Activated CD4-positive, CD25-positive, alpha-beta regulatory T cell (primary cell): ENCODE measurements around the gene PRPF6.

Source experiments
- DNase-seq, 4 experiments: peaks; one replicate each; lab custom pipeline; 2025; lab: John Stamatoyannopoulos, UW

PRPF6 gene

DNA sequence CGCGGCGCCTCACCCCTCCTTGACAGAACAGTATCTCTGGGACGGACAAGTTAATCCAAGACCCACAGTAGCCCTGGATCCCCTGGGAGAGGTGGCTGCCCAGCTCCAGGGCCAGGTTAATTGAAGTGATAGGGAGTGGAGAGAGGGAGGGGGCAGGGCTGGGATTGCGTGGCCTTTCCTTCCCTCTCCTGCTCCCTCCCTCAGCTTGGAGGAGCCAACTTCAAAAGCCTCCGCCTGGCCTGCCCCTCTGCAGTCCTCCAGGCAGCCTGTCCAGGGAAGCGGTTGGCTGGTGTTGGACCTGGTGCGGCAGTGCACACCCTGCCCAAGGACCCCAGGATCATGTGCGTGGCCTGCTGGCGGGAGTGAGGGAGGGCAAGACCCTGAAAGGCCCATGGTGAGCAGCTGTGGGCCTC is 55.0 kb downstream of the PRPF6 start, which contains the start of gene C20orf204:
TSS of gene C20orf204 (plus strand) at position 250 of the 413 bp plus-strand sequence. CDS start at position 392, 142 bp downstream.
- DNase-seq: no peak

DNA sequence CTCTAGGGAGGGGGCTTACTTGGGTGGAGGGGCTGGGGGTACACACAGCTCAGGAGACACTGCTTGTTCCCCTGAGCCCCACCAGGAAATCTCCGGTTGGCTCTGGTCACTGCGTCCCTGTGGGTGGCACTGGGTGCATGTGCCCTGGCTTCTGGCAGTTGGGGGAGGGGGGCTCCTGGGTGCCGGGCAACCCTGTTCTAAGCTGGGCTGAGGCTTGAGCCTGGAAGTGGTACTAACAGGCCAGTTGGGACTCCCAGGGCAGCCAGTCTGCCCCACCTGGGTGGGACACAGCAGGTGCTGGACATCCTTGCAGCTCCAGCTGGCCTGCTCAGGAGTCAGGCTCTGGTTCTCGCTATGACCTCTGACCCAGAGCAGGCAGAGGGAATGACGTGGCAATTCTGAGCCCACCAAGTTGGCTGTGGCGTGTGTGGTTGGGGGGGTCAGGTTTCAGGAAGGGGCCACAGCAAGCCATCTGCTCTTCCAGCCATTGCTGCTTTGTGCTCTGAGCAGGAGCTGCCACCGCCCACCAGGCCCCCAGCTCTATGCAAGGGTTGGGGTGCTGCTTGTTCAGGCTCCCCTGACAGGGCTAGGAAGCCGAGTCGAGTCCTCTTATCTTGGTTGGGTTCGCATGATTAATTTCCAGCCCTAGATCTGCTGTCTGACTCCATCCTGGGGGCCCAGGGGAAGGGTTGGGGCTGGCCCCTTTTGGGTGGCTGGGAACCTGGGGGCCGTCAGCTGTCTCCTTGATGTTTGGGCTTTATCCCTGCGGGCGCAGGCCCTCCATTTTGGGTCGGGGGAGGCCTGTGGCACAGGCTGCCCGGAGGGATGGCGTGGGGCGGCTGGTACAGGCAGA is 55.6 kb downstream of the PRPF6 start:
- no peak for DNase-seq

GRCh38 chr20:64037199-64037497 is 56.2 kb downstream of the PRPF6 start:
- DNase-seq: no peak

DNA sequence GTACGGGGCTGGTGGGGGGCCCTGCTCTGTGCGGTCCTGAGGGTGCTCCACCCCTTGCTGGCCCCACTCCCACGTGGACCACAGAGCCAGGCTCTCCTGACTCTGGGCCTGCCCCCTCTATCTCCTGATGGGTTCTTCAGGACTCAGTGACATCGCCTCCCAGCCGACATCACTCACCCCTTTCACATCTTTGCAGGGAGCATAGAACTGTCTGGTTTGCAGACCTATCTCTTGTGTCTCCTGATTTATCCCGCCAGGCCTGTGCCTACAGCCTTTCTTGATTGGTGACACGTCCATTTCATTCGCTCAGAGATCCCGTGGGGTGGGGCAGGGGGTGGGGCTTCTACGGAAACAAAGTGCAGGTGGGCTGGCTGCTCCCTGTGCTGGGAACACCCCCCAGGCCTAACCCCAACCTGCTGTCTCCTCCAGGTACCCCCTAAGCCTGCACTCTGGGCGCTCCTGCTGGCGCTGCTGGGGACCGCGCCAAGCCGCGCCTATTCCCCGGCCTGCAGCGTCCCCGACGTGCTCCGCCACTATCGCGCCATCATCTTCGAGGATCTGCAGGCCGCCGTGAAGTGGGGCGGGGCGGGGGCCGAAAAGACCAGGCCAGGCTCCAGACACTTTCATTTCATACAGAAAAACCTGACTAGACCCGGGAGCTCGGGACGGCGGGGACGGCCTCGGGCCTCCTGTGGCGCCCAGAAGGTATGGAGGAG is 56.7 kb downstream of the PRPF6 start:
- no peak for DNase-seq

- no peak for DNase-seq
Measured at GRCh38 chr20:64038224-64038564, 57.3 kb downstream of the PRPF6 start.

DNA sequence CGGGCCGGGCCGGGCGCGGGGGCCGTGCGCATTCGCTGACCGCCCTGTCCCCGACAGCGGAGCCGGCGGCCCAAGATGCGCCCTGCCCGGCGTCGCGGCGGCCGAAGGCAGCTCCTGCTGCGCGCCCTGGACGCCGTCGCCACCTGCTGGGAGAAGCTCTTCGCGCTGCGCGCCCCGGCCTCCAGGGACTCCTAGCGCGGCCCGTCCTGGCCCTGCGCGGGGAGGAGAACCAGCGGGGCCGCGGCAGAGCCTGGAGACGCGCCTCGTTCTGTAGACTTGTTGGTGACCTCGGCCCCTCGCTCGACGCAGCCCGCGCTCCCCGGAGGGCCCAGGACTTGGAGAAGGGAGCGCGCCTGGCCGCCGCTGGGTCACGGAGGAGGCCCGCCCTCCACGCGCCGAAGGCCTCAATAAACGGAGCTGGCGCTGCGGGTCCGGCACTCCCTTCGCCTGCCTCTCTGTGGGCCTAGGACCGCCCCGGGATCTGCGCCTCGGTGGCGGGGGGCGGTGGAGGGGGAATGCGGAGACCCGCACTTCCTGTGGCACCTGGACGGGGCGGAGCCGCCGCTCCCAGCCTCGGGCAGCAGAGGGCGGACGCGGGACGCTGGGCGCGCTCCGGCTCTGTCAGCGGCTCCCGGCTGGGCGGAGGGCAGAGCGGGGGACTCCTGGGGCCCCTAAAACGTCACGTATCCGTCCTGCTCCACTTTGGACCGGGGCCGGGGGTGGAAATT is 57.8 kb downstream of the PRPF6 start:
- DNase-seq: peak; percentile 51 to 76 (median 67)

- DNase-seq: no peak
Measured at GRCh38 chr20:64039293-64040160, 58.6 kb downstream of the PRPF6 start.

DNA sequence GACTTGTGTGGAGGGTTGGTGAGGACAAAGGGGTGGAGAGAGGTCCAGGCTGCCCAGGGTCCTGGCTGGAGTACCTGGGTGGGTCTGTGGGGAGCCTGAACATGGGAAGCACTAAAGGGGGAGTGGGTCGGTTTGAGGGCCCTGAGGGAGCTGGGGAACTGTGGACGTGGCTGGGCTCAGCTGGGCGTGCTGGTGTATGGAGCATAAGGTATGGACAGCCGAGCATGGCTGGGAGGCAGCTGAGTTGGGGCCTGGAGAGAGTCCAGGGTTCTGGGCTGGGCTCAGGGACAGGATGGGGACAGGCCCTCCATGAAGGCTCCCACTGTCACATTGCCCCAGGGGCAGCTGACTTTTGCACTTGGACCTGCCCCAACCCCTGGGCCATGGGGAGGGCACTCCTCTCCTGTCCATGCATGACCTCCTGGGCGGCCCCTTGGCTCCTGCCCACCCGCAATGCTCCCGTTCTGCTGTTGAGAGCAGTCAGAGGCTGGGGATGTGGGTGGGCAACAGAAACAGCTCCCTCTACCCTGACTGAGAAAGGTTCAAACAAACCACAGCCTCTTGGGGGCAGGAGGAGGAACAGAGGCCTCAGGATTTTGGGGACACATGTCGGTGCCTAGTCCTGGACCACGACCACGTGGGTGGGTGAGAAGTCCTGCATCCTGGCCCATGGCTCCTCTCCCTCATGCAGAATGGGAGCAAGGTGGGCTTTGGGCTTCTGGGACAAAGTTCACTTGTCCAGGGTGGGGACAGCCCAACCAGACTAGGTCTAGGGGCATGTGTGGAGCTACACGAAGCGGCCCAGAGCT is 59.5 kb downstream of the PRPF6 start:
- no peak for DNase-seq

DNA sequence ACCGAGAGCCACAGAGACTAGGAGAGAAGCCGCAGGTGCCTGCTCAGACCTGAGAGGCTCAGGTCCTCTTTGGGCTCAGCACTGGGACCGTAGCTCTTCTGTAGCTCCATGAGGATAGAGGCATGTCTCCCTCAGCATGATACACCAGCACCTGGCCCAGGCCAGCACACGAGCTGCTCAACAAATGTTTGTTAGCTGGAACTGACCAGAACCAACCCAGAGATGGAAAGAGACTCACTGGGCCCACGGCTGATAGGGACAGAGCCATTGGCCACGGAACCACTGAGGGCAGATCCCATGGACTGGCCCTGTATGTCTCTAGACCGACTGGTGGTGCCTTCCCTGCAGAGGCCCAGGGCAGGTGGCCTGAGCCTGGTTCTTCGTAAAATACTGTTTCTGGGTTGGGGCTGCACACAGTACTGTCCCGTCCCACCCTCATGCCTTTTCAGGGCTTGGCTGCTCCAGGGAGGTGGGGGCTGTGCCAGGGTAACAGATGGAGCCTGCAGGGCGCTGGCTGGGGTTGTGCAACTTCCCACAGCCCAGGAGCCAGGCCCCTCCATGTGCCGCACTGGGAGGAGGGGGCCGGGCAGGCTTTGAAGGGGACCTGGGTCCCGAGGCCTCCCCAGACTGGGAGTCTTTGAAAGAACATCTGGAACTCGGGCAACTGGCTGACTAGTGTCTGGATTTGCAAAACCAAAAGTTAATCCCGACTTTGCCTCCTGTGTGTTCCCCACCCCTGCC is 60.3 kb downstream of the PRPF6 start:
- no peak for DNase-seq

- no peak for DNase-seq
Measured at GRCh38 chr20:64041781-64042053, 60.8 kb downstream of the PRPF6 start.

- DNase-seq: no peak
Measured at GRCh38 chr20:64042054-64042781, 61.3 kb downstream of the PRPF6 start.

GRCh38 chr20:64043768-64044167 is 62.8 kb downstream of the PRPF6 start:
- DNase-seq: no peak

DNA sequence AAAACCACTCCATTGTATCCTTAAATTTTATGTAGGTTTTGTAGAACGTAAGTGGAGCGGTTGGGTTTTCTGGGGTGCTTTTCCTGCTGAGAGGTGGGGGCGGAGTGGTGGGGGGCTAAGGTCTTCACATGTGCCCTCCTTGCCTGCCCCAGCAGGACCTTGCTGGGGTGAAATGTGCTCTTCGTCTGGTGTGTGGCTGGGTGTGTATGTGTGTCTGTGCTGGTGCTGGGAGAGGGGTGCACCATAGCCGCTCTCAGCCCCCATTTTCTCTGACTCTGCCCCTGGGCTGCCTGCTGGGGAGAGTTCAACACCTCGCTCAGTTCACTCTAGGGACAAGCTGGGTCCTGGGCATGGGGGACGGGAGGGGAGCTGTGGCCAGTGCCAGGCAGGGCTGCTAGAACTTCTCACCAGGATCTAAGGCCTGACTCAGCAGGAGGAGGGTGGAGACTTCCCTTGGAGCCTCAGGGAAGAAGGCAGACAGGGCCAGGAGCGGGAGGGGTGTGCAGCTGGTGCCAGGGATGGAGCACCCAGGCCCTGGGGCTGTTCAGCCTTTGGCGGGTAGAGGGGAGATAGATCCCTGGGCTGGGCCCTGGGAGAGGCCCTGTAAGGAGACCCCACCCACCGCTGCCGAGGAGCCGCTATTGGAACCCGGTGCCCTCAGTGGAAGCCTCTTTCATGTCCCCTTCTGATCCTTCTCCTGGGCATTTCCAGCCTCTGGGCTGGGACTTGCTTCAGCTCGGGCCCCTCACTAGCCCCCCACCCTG is 63.7 kb downstream of the PRPF6 start:
- DNase-seq: no peak

DNA sequence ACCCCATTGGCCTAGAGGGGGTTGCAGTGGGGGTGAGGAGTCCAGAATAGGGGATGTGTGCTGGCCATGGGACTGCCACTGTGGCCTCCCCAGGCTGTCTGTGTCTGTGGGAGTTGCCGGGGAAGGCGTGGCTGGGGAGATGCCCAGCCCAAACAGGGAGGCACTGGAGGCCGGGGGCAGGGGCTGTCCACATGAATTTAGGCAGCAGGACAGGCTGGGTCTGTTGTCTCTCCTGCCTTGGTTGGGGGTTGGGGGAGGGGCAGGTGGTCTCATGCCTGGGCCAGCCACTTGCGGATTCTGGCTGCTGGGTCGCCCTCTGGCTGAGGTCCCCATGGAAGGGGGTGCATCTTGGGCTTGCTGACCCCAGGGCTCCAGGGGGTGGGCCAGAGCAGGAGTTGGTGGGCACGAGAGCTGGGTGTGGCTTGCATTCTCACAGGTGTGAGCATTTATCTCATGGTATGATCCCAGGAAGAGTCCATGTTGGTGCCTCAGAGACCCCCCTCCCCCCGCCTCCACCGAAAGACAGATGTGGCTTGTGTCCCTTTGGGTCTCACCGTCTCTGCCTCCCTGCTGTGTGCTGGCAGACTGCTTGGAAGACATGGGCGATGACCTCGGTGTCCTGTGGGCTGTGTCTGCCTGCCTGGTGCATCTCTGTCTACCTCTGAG is 64.5 kb downstream of the PRPF6 start:
- DNase-seq: no peak

GRCh38 chr20:64047046-64047389 is 66.1 kb downstream of the PRPF6 start:
- no peak for DNase-seq

DNA sequence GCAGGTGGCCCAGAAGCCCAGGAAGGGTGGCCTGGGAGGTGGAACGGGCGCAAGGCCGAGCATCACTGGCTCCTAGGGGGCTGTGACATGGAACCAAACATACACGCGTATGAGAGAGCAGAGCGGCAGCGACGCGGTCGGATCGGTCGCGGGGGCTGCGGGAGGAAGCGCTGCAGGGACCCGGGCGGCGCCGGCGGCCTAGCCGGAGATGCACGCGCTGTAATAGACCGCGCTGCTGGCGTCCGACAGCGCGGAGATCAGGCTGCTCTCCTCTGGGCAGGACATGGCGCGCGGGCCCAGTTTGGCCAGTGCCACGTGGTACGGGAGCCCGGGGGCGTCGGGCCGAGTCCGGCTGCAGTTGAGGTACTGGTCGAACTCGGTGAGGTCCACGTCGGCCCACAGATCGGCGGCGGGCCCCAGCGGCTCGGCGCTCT is 67.1 kb downstream of the PRPF6 start:
- no peak for DNase-seq

GRCh38 chr20:64048402-64049044 is 67.6 kb downstream of the PRPF6 start:
- no peak for DNase-seq
